SK-N-SH (cell line): ENCODE measurements around the gene MYO16. TPM values are rescaled to one million over a fixed set of nuclear protein-coding genes. Genes with fewer than 3 reads are reported as not detected.

Experiments used
- CTCF ChIA-PET: fragments of 300-600, 350-600 bp; formaldehyde crosslinking; extraction: SDS; loops from one replicate; lab custom pipeline; 2021; lab: Yijun Ruan, JAX
- POLR2A ChIA-PET: fragments of 350-600 bp; sonication (Branson Sonifier 250); formaldehyde crosslinking; extraction: SDS; loops from one replicate; lab custom pipeline; 2020; ENCODE audit warnings: antibody characterized with exemption, inconsistent platforms; lab: Yijun Ruan, JAX
- DNase-seq: peaks from one replicate; pipeline ENCODE4 v3.0.0; 2012
- H2AFZ ChIP-seq: fragments of 200-600 bp; sonication (generic); 2 replicates; pipeline ENCODE4 v1.8.1; 2016; ENCODE audit warnings: antibody characterized with exemption, mild to moderate bottlenecking, low read depth
- H3F3A ChIP-seq: fragments of 200-600 bp; sonication (generic); replicated peaks from 2 replicates; pipeline ENCODE3; 2016; ENCODE audit warnings: antibody characterized with exemption, mild to moderate bottlenecking; ENCODE audit not compliant: insufficient read depth
- H3K27ac ChIP-seq, 2 experiments: fragments of 200-500 bp in 1 of 2; fragments of 200-600 bp in 1 of 2; sonication (Bioruptor generic) in 1 of 2; sonication (generic), shearing (Covaris generic) in 1 of 2; 2 replicates each; pipeline versions ENCODE4 v1.5.1 to v1.6.1; 2014 to 2016; ENCODE audit warnings: low read depth in 2 of 2, inconsistent platforms in 1 of 2, low read length in 1 of 2, mild to moderate bottlenecking in 1 of 2, mixed read lengths in 1 of 2
- H3K27me3 ChIP-seq: fragments of 200-600 bp; sonication (generic), shearing (Covaris generic); 2 replicates; pipeline ENCODE4 v1.6.1; 2016; ENCODE audit warnings: mixed run types; ENCODE audit not compliant: insufficient read depth
- H3K36me3 ChIP-seq, 2 experiments: fragments of 200-500 bp in 1 of 2; fragments of 200-600 bp in 1 of 2; sonication (Bioruptor generic) in 1 of 2; sonication (generic) in 1 of 2; replicated peaks in 1 of 2; 2 replicates each; pipeline versions ENCODE3 to v1.5.1; 2014 to 2016; ENCODE audit warnings: low read length in 1 of 2, mild to moderate bottlenecking in 1 of 2; ENCODE audit not compliant: insufficient read depth in 2 of 2, control insufficient read depth in 1 of 2
- H3K4me1 ChIP-seq, 2 experiments: fragments of 200-500 bp in 1 of 2; fragments of 200-600 bp in 1 of 2; sonication (Bioruptor generic) in 1 of 2; sonication (generic), shearing (Covaris generic) in 1 of 2; 2 replicates each; pipeline versions ENCODE4 v1.5.1 to v1.6.1; 2014 to 2016; ENCODE audit warnings: low read depth in 1 of 2, low read length in 1 of 2, mixed run types in 1 of 2; ENCODE audit not compliant: insufficient read depth in 2 of 2, control insufficient read depth in 1 of 2
- H3K4me2 ChIP-seq: fragments of 200-600 bp; sonication (generic), shearing (Covaris generic); 2 replicates; pipeline ENCODE4 v1.6.1; 2017; ENCODE audit warnings: mixed run types
- H3K4me3 ChIP-seq, 2 experiments: fragments of 200-500 bp in 1 of 2; fragments of 200-600 bp in 1 of 2; sonication (Bioruptor generic) in 1 of 2; sonication (generic), shearing (Covaris generic) in 1 of 2; 2 replicates each; pipeline versions ENCODE4 v1.5.1 to v1.8.1; 2014 to 2016; ENCODE audit warnings: low read depth in 2 of 2, inconsistent platforms in 1 of 2, low read length in 1 of 2, mild to moderate bottlenecking in 1 of 2, mixed read lengths in 1 of 2, moderate library complexity in 1 of 2
- H3K79me2 ChIP-seq: fragments of 200-600 bp; sonication (generic); 2 replicates; pipeline ENCODE4 v1.8.1; 2017; ENCODE audit warnings: mild to moderate bottlenecking; ENCODE audit not compliant: insufficient read depth
- H3K9ac ChIP-seq: fragments of 200-600 bp; sonication (generic); 2 replicates; pipeline ENCODE4 v1.6.1; 2017; ENCODE audit warnings: mixed run types
- H3K9me2 ChIP-seq: fragments of 200-600 bp; sonication (generic); 2 replicates; pipeline ENCODE4 v1.6.1; 2017; ENCODE audit warnings: mixed run types
- H3K9me3 ChIP-seq: fragments of 200-600 bp; sonication (generic); 2 replicates; pipeline ENCODE4 v1.6.1; 2017; ENCODE audit warnings: mixed run types, mild to moderate bottlenecking, moderate library complexity
- H4K20me1 ChIP-seq: fragments of 200-600 bp; sonication (generic); 2 replicates; pipeline ENCODE4 v1.6.1; 2017; ENCODE audit warnings: mild to moderate bottlenecking, mixed run types; ENCODE audit not compliant: insufficient read depth
- EP300 ChIP-seq, 2 experiments: IDR thresholded peaks; 2 replicates each; pipeline versions ENCODE4 v1.4.0 to v1.6.1; 2012; ENCODE audit warnings: borderline replicate concordance in 1 of 2, low read depth in 1 of 2, low read length in 1 of 2
- EZH2phosphoT487 ChIP-seq: fragments of 200-600 bp; sonication (generic); IDR thresholded peaks from 2 replicates; pipeline ENCODE4 v1.6.1; 2017; ENCODE audit warnings: low read depth, mixed run types, mild to moderate bottlenecking, antibody characterized with exemption, moderate library complexity, borderline replicate concordance
- JUND ChIP-seq: IDR thresholded peaks from 2 replicates; pipeline ENCODE4 v1.4.0; 2012
- MEF2A ChIP-seq: IDR thresholded peaks from 2 replicates; pipeline ENCODE4 v1.4.0; 2012; ENCODE audit warnings: low read depth, borderline replicate concordance
- MXI1 ChIP-seq: IDR thresholded peaks from 2 replicates; pipeline ENCODE4 v1.6.1; 2012; ENCODE audit warnings: mild to moderate bottlenecking, low read depth, low read length, improper control_type of control experiment
- POLR2AphosphoS5 ChIP-seq: IDR thresholded peaks from 2 replicates; pipeline ENCODE4 v1.6.1; 2012; ENCODE audit warnings: low read depth, low read length
- RCOR1 ChIP-seq: fragments of 150-350 bp; IDR thresholded peaks from 2 replicates; pipeline ENCODE4 v1.6.1; 2017; ENCODE audit warnings: antibody characterized with exemption, low read length
- RFX5 ChIP-seq: IDR thresholded peaks from 2 replicates; pipeline ENCODE4 v1.6.1; 2012; ENCODE audit warnings: mild to moderate bottlenecking, improper control_type of control experiment, low read length
- RXRA ChIP-seq: IDR thresholded peaks from 2 replicates; pipeline ENCODE4 v1.4.0; 2012; ENCODE audit warnings: low read depth, mild to moderate bottlenecking, borderline replicate concordance
- SIN3A ChIP-seq: IDR thresholded peaks from 2 replicates; pipeline ENCODE4 v1.6.1; 2012; ENCODE audit warnings: low read depth, mild to moderate bottlenecking, low read length, moderate library complexity, borderline replicate concordance
- SMC3 ChIP-seq: IDR thresholded peaks from 2 replicates; pipeline ENCODE4 v1.6.1; 2012; ENCODE audit warnings: low read depth, low read length, improper control_type of control experiment
- TCF12 ChIP-seq: IDR thresholded peaks from 2 replicates; pipeline ENCODE4 v1.4.0; 2012
- TEAD4 ChIP-seq: IDR thresholded peaks from 2 replicates; pipeline ENCODE4 v1.4.0; 2012; ENCODE audit warnings: mild to moderate bottlenecking, borderline replicate concordance; ENCODE audit not compliant: insufficient read depth
- YY1 ChIP-seq: IDR thresholded peaks from 2 replicates; pipeline ENCODE4 v1.4.0; 2012; ENCODE audit warnings: low read depth, mild to moderate bottlenecking
- WGBS: methylation state at CpG from one replicate; pipeline ENCODE4 v1.1.6; 2017; ENCODE audit warnings: low lambda C conversion rate; 5-methylcytosine and 5-hydroxymethylcytosine counted together
- polyA plus RNA-seq, 3 experiments: library from polyadenylated mRNA; depleted of rRNA; stranded (reverse); fragments of >200 nt; gene quantifications; 2 replicates each; pipeline ENCODE4 v1.2.3, GENCODE V29; 2012
- TF ChIP-seq, protein P1 (sequence below): fragments of 200-600 bp; sonication (generic); IDR thresholded peaks from 2 replicates; pipeline ENCODE4 v1.6.1; 2017; ENCODE audit warnings: antibody characterized with exemption, mild to moderate bottlenecking, moderate library complexity
- TF ChIP-seq, protein P2 (sequence below): IDR thresholded peaks from 2 replicates; pipeline ENCODE4 v1.6.1; 2012; ENCODE audit warnings: mild to moderate bottlenecking, low read depth, low read length, moderate library complexity
- TF ChIP-seq, protein P3 (sequence below): IDR thresholded peaks from 2 replicates; pipeline ENCODE4 v1.4.0; 2012; ENCODE audit warnings: low read depth

The MYO16 gene
- polyA plus RNA-seq, 1 of the 3 experiments (the other 2 are of a cell fraction): 0.07 TPM

DNA sequence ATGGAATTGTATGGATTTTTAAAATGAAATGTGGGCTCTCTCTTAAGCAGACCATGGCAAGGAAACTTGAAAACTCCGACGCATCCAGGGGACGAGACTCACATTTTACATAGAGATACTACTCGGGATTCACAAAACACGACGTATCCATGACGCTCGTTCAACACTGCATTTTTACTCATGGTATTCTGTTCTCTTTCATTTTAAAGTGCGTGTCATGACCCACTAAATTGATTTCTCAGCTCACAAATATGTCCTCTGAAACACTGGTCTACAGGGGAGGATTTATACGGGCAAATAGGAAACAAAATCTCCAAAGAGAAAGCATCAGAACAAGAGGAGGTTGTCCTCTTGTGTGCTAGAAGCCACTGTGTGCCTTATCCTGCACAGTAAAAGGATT lies 523.5 kb downstream of the MYO16 start:
- H3K27ac ChIP-seq: no peak overlapping the region
- peaks cover 24% of the 10 kb centered on the region for H3F3A ChIP-seq
- H2AFZ ChIP-seq: no peak overlapping the region
- ChIA-PET CTCF (no interaction called here), POLR2A (no interaction called here)
- H3K36me3 ChIP-seq: no peaks in the 10 kb centered on the region
- H3K9me3 ChIP-seq: no peaks in the 10 kb centered on the region
- TF ChIP-seq SIN3A: no peak
- TF ChIP-seq SMC3: no peak
- TF ChIP-seq, protein P1, sequence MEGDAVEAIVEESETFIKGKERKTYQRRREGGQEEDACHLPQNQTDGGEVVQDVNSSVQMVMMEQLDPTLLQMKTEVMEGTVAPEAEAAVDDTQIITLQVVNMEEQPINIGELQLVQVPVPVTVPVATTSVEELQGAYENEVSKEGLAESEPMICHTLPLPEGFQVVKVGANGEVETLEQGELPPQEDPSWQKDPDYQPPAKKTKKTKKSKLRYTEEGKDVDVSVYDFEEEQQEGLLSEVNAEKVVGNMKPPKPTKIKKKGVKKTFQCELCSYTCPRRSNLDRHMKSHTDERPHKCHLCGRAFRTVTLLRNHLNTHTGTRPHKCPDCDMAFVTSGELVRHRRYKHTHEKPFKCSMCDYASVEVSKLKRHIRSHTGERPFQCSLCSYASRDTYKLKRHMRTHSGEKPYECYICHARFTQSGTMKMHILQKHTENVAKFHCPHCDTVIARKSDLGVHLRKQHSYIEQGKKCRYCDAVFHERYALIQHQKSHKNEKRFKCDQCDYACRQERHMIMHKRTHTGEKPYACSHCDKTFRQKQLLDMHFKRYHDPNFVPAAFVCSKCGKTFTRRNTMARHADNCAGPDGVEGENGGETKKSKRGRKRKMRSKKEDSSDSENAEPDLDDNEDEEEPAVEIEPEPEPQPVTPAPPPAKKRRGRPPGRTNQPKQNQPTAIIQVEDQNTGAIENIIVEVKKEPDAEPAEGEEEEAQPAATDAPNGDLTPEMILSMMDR: no peak
- no peak for TF ChIP-seq RXRA
- TF ChIP-seq MXI1: no peak
- H4K20me1 ChIP-seq: no peaks in the 10 kb centered on the region
- no peaks in the 10 kb centered on the region for H3K79me2 ChIP-seq
- peaks cover 39 to 56% of the 10 kb centered on the region in 2 experiments for H3K4me1 ChIP-seq
- H3K9me2 ChIP-seq: no peaks in the 10 kb centered on the region
- H3K4me3 ChIP-seq: no peak overlapping the region
- no peak overlapping the region for H3K9ac ChIP-seq
- 83% methylated on average over 10 of the region's 10 CpGs for WGBS
- no peak for DNase-seq
- H3K27me3 ChIP-seq: no peaks in the 10 kb centered on the region
- H3K4me2 ChIP-seq: no peak overlapping the region

DNA sequence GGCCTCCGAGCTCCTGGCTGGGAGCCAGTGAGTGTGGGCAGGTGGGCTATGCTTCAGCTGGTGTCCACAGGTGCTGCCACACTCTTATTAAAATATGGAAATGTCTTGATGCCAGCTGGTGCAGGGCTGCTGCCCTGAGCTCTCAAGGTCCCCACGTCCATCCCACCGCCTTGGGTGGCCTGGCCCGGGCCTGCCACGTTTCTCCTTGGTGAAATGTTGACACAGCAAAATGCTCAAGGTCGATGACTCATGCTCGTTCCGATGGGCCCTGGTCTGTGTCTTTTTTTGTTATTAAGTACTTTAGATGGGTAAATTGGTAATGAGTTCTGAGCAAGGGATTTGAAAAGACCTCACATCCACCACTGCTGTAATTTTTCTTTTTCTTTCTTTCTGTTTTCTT lies 524.7 kb downstream of the MYO16 start:
- Histone ChIP-seq H4K20me1 (no peaks in the 10 kb centered on the region), H3K27ac (peak overlapping the region in 1 of 2 experiments; percentile 84; a peak in 2 of 4 replicates), H3F3A (peaks cover 24% of the 10 kb centered on the region), H3K36me3 (no peaks in the 10 kb centered on the region), H3K9ac (no peak overlapping the region), H3K4me3 (no peak overlapping the region), H3K79me2 (no peaks in the 10 kb centered on the region), H3K9me2 (no peaks in the 10 kb centered on the region), H3K4me1 (peaks cover 38 to 46% of the 10 kb centered on the region in 2 experiments), H3K4me2 (no peak overlapping the region), H2AFZ (no peak overlapping the region), H3K27me3 (no peaks in the 10 kb centered on the region), H3K9me3 (no peaks in the 10 kb centered on the region)
- POLR2A ChIA-PET: no interaction called here
- DNase-seq: no peak
- CTCF ChIA-PET: no interaction called here
- WGBS: 57% methylated on average over 8 of the region's 8 CpGs
- no peak for TF ChIP-seq SMC3
- no peak for TF ChIP-seq POLR2AphosphoS5
- TF ChIP-seq EP300 (IDR thresholded peaks at IDR 0.05; ENCODE audit: borderline replicate concordance in 1 of 2, low read depth in 1 of 2, low read length in 1 of 2): no peak
- TF ChIP-seq TCF12: peak; percentile 68
- TF ChIP-seq, protein P2, sequence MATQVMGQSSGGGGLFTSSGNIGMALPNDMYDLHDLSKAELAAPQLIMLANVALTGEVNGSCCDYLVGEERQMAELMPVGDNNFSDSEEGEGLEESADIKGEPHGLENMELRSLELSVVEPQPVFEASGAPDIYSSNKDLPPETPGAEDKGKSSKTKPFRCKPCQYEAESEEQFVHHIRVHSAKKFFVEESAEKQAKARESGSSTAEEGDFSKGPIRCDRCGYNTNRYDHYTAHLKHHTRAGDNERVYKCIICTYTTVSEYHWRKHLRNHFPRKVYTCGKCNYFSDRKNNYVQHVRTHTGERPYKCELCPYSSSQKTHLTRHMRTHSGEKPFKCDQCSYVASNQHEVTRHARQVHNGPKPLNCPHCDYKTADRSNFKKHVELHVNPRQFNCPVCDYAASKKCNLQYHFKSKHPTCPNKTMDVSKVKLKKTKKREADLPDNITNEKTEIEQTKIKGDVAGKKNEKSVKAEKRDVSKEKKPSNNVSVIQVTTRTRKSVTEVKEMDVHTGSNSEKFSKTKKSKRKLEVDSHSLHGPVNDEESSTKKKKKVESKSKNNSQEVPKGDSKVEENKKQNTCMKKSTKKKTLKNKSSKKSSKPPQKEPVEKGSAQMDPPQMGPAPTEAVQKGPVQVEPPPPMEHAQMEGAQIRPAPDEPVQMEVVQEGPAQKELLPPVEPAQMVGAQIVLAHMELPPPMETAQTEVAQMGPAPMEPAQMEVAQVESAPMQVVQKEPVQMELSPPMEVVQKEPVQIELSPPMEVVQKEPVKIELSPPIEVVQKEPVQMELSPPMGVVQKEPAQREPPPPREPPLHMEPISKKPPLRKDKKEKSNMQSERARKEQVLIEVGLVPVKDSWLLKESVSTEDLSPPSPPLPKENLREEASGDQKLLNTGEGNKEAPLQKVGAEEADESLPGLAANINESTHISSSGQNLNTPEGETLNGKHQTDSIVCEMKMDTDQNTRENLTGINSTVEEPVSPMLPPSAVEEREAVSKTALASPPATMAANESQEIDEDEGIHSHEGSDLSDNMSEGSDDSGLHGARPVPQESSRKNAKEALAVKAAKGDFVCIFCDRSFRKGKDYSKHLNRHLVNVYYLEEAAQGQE: no peak
- TF ChIP-seq, protein P1: no peak
- no peak for TF ChIP-seq RCOR1
- no peak for TF ChIP-seq MEF2A
- TF ChIP-seq, protein P3, sequence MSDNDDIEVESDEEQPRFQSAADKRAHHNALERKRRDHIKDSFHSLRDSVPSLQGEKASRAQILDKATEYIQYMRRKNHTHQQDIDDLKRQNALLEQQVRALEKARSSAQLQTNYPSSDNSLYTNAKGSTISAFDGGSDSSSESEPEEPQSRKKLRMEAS: no peak
- TF ChIP-seq EZH2phosphoT487: no peak
- TF ChIP-seq TEAD4: no peak
- TF ChIP-seq YY1: no peak
- TF ChIP-seq RFX5: no peak
- TF ChIP-seq JUND: peak; percentile 47
- no peak for TF ChIP-seq MXI1
